Sigmoid colon (tissue), 7 donors: ENCODE results near the gene TACC2. TPM values are rescaled to one million over a fixed set of nuclear protein-coding genes. Genes with fewer than 3 reads are reported as not detected.
A peak's percentile ranks its signal among the peaks of the same experiment; 100 is the strongest.

ENCODE experiments used
- DNase-seq: peaks from one replicate; pipeline ENCODE4 v3.0.0-alpha.2; 2019
- H3K27ac ChIP-seq, 4 donors: fragments of 200-600 bp; sonication (generic); one replicate each; pipeline ENCODE4 v1.5.1; 2016 to 2019; ENCODE audit warnings: mild to moderate bottlenecking in 1 of 4
- H3K27me3 ChIP-seq, 3 donors: fragments of 200-600 bp; sonication (generic); one replicate each; pipeline ENCODE4 v1.5.1; 2019; ENCODE audit warnings: mild to moderate bottlenecking in 1 of 3
- H3K36me3 ChIP-seq, 4 donors: fragments of 200-600 bp; sonication (generic); one replicate each; pipeline ENCODE4 v1.5.1; 2016 to 2019
- H3K4me1 ChIP-seq, 4 donors: fragments of 200-600 bp; sonication (generic); one replicate each; pipeline ENCODE4 v1.5.1; 2017 to 2019
- H3K4me3 ChIP-seq, 4 donors: fragments of 200-600 bp; sonication (generic); one replicate each; pipeline ENCODE4 v1.5.1; 2017 to 2019; ENCODE audit warnings: mild to moderate bottlenecking in 2 of 4, moderate library complexity in 1 of 4
- H3K9me3 ChIP-seq, 4 donors: fragments of 200-600 bp in 3 of 4; sonication (generic) in 3 of 4; one replicate each; pipeline versions ENCODE4 v1.5.1 to v1.6.1; 2013 to 2019
- CTCF ChIP-seq, 4 experiments: fragments of 450-650 bp in 3 of 4; fragments of 200-600 bp in 1 of 4; IDR thresholded peaks; one replicate each; pipeline ENCODE4 v1.5.1; 2016 to 2019; ENCODE audit warnings: antibody characterized with exemption in 4 of 4, mild to moderate bottlenecking in 3 of 4, moderate library complexity in 2 of 4
- EP300 ChIP-seq, 4 donors: sonication (generic); formaldehyde crosslinking; IDR thresholded peaks; one replicate each; pipeline ENCODE4 v1.6.1; 2017; ENCODE audit warnings: antibody characterized with exemption in 4 of 4
- POLR2A ChIP-seq, 2 donors: fragments of 450-650 bp; IDR thresholded peaks; one replicate each; pipeline ENCODE4 v1.6.1; 2016; ENCODE audit warnings: antibody characterized with exemption in 2 of 2, mild to moderate bottlenecking in 2 of 2, moderate library complexity in 2 of 2
- POLR2AphosphoS5 ChIP-seq, 4 donors: sonication (generic); formaldehyde crosslinking; IDR thresholded peaks; one replicate each; pipeline ENCODE4 v1.6.1; 2017; ENCODE audit warnings: antibody characterized with exemption in 4 of 4
- WGBS, 2 donors: extraction: QIAGEN DNeasy Blood & Tissue Kit; methylation state at CpG; one replicate each; pipeline ENCODE4 v1.1.7; 2013; 5-methylcytosine and 5-hydroxymethylcytosine counted together
- intact Hi-C: fragments of 100-400 bp; cut with DNase I; formaldehyde crosslinking; loops from one replicate; pipeline ENCODE4 v1.15.1; 2023
- polyA plus RNA-seq, 3 donors: library from polyadenylated mRNA; stranded (reverse); fragments of 200-250 nt; gene quantifications; one replicate each; pipeline ENCODE4 v1.2.3, GENCODE V29; 2013
- total RNA-seq, 4 donors: library from RNA; depleted of rRNA; stranded (reverse); fragments of >200 nt; gene quantifications; one replicate each; pipeline ENCODE4 v1.1.0, GENCODE V29; 2016
- donor health status: healthy with polysubstance abuse.
- donor health status: Bipolar disorder and iron deficiency.
- donor health status: healthy.

Gene TACC2
- total and polyA plus RNA-seq, 7 donors, result 43.7 to 173 (median 71.0) TPM

GRCh38 chr10:122045212-122045611 lies 56.2 kb downstream of the TACC2 start:
- H3K27me3 ChIP-seq, result no peaks in the 10 kb centered on the region
- H3K4me3 ChIP-seq, result peak overlapping the region in 2 of 4 donors; percentile 21 to 29

GRCh38 chr10:122047560-122047959 lies 58.6 kb downstream of the TACC2 start:
- WGBS, 2 donors, result 85 to 90% methylated on average over 3 of the region's 3 CpGs
- no peak for TF ChIP-seq CTCF (IDR thresholded peaks at IDR 0.05)
- intact Hi-C loops, result no loop called here
- no peak for DNase-seq
- Histone ChIP-seq H3K27ac (peak overlapping the region; percentile 57 to 88 (median 86)), H3K4me1 (peaks cover 0 to 57% (median 45%) of the 10 kb centered on the region in 4 donors), H3K27me3 (no peaks in the 10 kb centered on the region), H3K9me3 (no peaks in the 10 kb centered on the region), H3K36me3 (no peaks in the 10 kb centered on the region), H3K4me3 (no peak overlapping the region)

More at GRCh38 chr10:122045212-122045611, 56.2 kb downstream of the TACC2 start:
- peaks cover 0 to 47% (median 42%) of the 10 kb centered on the region in 4 donors for H3K4me1 ChIP-seq
- TF ChIP-seq POLR2A (IDR thresholded peaks at IDR 0.05) (no peak), CTCF (IDR thresholded peaks at IDR 0.05) (no peak), EP300 (IDR thresholded peaks at IDR 0.05) (no peak), POLR2AphosphoS5 (IDR thresholded peaks at IDR 0.05) (no peak)
- DNase-seq, result no peak
- peak overlapping the region; percentile 83 to 88 (median 86) for H3K27ac ChIP-seq
- intact Hi-C loops, result loop anchor here (2.0 kb wide), 1 partner anchor 18 kb away; no protein-coding TSS in a partner anchor
- no peaks in the 10 kb centered on the region for H3K9me3 ChIP-seq
- 82 to 92% methylated on average over 5 of the region's 5 CpGs for WGBS, 2 donors
- H3K36me3 ChIP-seq, result no peaks in the 10 kb centered on the region

GRCh38 chr10:122049076-122049475 lies 60.1 kb downstream of the TACC2 start:
- TF ChIP-seq EP300 (IDR thresholded peaks at IDR 0.05) (no peak), CTCF (IDR thresholded peaks at IDR 0.05) (no peak), POLR2A (IDR thresholded peaks at IDR 0.05) (no peak), POLR2AphosphoS5 (IDR thresholded peaks at IDR 0.05) (no peak)
- 92 to 93% methylated on average over 9 of the region's 9 CpGs for WGBS, 2 donors
- H3K27ac ChIP-seq, result peak overlapping the region; percentile 19 to 88 (median 86)
- no peaks in the 10 kb centered on the region for H3K9me3 ChIP-seq
- no peaks in the 10 kb centered on the region for H3K27me3 ChIP-seq
- H3K4me3 ChIP-seq, result no peak overlapping the region
- H3K36me3 ChIP-seq, result peaks cover 0 to 8% (median 0%) of the 10 kb centered on the region in 4 donors
- intact Hi-C loops, result no loop called here
- no peak for DNase-seq
- H3K4me1 ChIP-seq, result peaks cover 0 to 41% (median 32%) of the 10 kb centered on the region in 4 donors

GRCh38 chr10:122050311-122050710 lies 61.3 kb downstream of the TACC2 start:
- H3K36me3 ChIP-seq, result peaks cover 0 to 8% (median 0%) of the 10 kb centered on the region in 4 donors
- H3K27ac ChIP-seq, result peak overlapping the region; percentile 58 to 88 (median 62)
- no peak for DNase-seq
- TF ChIP-seq EP300 (IDR thresholded peaks at IDR 0.05), result no peak
- TF ChIP-seq POLR2AphosphoS5 (IDR thresholded peaks at IDR 0.05), result no peak
- no peak for TF ChIP-seq CTCF (IDR thresholded peaks at IDR 0.05)
- no peak for TF ChIP-seq POLR2A (IDR thresholded peaks at IDR 0.05)
- no peaks in the 10 kb centered on the region for H3K9me3 ChIP-seq
- no peak overlapping the region for H3K4me3 ChIP-seq
- H3K4me1 ChIP-seq, result peaks cover 0 to 30% (median 21%) of the 10 kb centered on the region in 4 donors
- WGBS, 2 donors, result 35 to 72% methylated on average over 10 of the region's 10 CpGs
- intact Hi-C loops, result loop anchor here (2.0 to 5.0 kb wide), 2 partner anchors 76 to 123 kb away; partner anchors contain the start of genes ATE1 and NSMCE4A
- H3K27me3 ChIP-seq, result no peaks in the 10 kb centered on the region

- intact Hi-C loops, result loop anchor here (2.0 to 5.0 kb wide), 2 partner anchors 76 to 124 kb away; partner anchors contain the start of genes ATE1 and NSMCE4A
- peak overlapping the region; percentile 58 to 68 (median 62) for H3K27ac ChIP-seq
- no peaks in the 10 kb centered on the region for H3K27me3 ChIP-seq
- peaks cover 0 to 8% (median 0%) of the 10 kb centered on the region in 4 donors for H3K36me3 ChIP-seq
- H3K9me3 ChIP-seq, result no peaks in the 10 kb centered on the region
- DNase-seq, result no peak
- H3K4me1 ChIP-seq, result peaks cover 0 to 26% (median 17%) of the 10 kb centered on the region in 4 donors
- TF ChIP-seq CTCF (IDR thresholded peaks at IDR 0.05) (no peak), EP300 (IDR thresholded peaks at IDR 0.05) (no peak), POLR2A (IDR thresholded peaks at IDR 0.05) (no peak), POLR2AphosphoS5 (IDR thresholded peaks at IDR 0.05) (no peak)
- WGBS, 2 donors, result 91 to 94% methylated on average over 9 of the region's 9 CpGs
- H3K4me3 ChIP-seq, result no peak overlapping the region
Measured at GRCh38 chr10:122050811-122051210, 61.8 kb downstream of the TACC2 start.
